ENCODE data around the gene HABP2.

HABP2 gene

GRCh38 chr10:113554214-113554613 is 1.4 kb downstream of the HABP2 start:
- no peak overlapping the region for H2AFZ ChIP-seq (ENCODE audit: low read depth)
- H3K79me2 ChIP-seq (ENCODE audit: insufficient read depth, low read depth): no peaks in the 10 kb centered on the region
- H3K4me1 ChIP-seq (ENCODE audit: low read depth, poor library complexity, severe bottlenecking): no peaks in the 10 kb centered on the region
- H3K36me3 ChIP-seq (ENCODE audit: insufficient read depth): no peaks in the 10 kb centered on the region
- no peak for TF ChIP-seq CTCF (conservative IDR thresholded peaks at IDR 0.05; ENCODE audit: low read depth, low read length)
- no peak overlapping the region for H3K4me3 ChIP-seq (IDR thresholded peaks at IDR 0.05; ENCODE audit: insufficient read depth, low read depth, low read length)
- no peak overlapping the region for H3K9ac ChIP-seq
- H3K27me3 ChIP-seq (ENCODE audit: insufficient read depth, low read depth): no peaks in the 10 kb centered on the region
- H3K27ac ChIP-seq: no peak overlapping the region
- no peaks in the 10 kb centered on the region for H4K20me1 ChIP-seq (ENCODE audit: insufficient read depth)
- no peak overlapping the region for H3K4me2 ChIP-seq

- H3K4me3 ChIP-seq (IDR thresholded peaks at IDR 0.05; ENCODE audit: insufficient read depth, low read depth, low read length): no peak overlapping the region
- H3K36me3 ChIP-seq (ENCODE audit: insufficient read depth): no peaks in the 10 kb centered on the region
- H3K27ac ChIP-seq: no peak overlapping the region
- no peaks in the 10 kb centered on the region for H3K4me1 ChIP-seq (ENCODE audit: low read depth, poor library complexity, severe bottlenecking)
- no peaks in the 10 kb centered on the region for H4K20me1 ChIP-seq (ENCODE audit: insufficient read depth)
- no peak overlapping the region for H3K9ac ChIP-seq
- no peak overlapping the region for H3K4me2 ChIP-seq
- H2AFZ ChIP-seq (ENCODE audit: low read depth): no peak overlapping the region
- H3K27me3 ChIP-seq (ENCODE audit: insufficient read depth, low read depth): no peaks in the 10 kb centered on the region
- TF ChIP-seq CTCF (conservative IDR thresholded peaks at IDR 0.05; ENCODE audit: low read depth, low read length): no peak
- H3K79me2 ChIP-seq (ENCODE audit: insufficient read depth, low read depth): no peaks in the 10 kb centered on the region
Measured at GRCh38 chr10:113555245-113555644, 2.4 kb downstream of the HABP2 start.

GRCh38 chr10:113555751-113556150 is 2.9 kb downstream of the HABP2 start:
- no peaks in the 10 kb centered on the region for H3K79me2 ChIP-seq (ENCODE audit: insufficient read depth, low read depth)
- no peak for TF ChIP-seq CTCF (conservative IDR thresholded peaks at IDR 0.05; ENCODE audit: low read depth, low read length)
- no peaks in the 10 kb centered on the region for H4K20me1 ChIP-seq (ENCODE audit: insufficient read depth)
- no peaks in the 10 kb centered on the region for H3K27me3 ChIP-seq (ENCODE audit: insufficient read depth, low read depth)
- no peak overlapping the region for H3K4me3 ChIP-seq (IDR thresholded peaks at IDR 0.05; ENCODE audit: insufficient read depth, low read depth, low read length)
- no peaks in the 10 kb centered on the region for H3K36me3 ChIP-seq (ENCODE audit: insufficient read depth)
- H3K4me2 ChIP-seq: no peak overlapping the region
- no peak overlapping the region for H2AFZ ChIP-seq (ENCODE audit: low read depth)
- no peak overlapping the region for H3K27ac ChIP-seq
- H3K9ac ChIP-seq: no peak overlapping the region
- H3K4me1 ChIP-seq (ENCODE audit: low read depth, poor library complexity, severe bottlenecking): no peaks in the 10 kb centered on the region

GRCh38 chr10:113557424-113557862 is 4.6 kb downstream of the HABP2 start:
- no peaks in the 10 kb centered on the region for H4K20me1 ChIP-seq (ENCODE audit: insufficient read depth)
- H3K27ac ChIP-seq: no peak overlapping the region
- no peak overlapping the region for H3K4me3 ChIP-seq (IDR thresholded peaks at IDR 0.05; ENCODE audit: insufficient read depth, low read depth, low read length)
- H3K27me3 ChIP-seq (ENCODE audit: insufficient read depth, low read depth): no peaks in the 10 kb centered on the region
- H3K4me1 ChIP-seq (ENCODE audit: low read depth, poor library complexity, severe bottlenecking): no peaks in the 10 kb centered on the region
- H3K79me2 ChIP-seq (ENCODE audit: insufficient read depth, low read depth): no peaks in the 10 kb centered on the region
- TF ChIP-seq CTCF (conservative IDR thresholded peaks at IDR 0.05; ENCODE audit: low read depth, low read length): no peak
- H3K9ac ChIP-seq: no peak overlapping the region
- H2AFZ ChIP-seq (ENCODE audit: low read depth): no peak overlapping the region
- no peaks in the 10 kb centered on the region for H3K36me3 ChIP-seq (ENCODE audit: insufficient read depth)
- H3K4me2 ChIP-seq: no peak overlapping the region
